ENCODE data around the gene MYL4. TPM values are rescaled to one million over a fixed set of nuclear protein-coding genes. Genes with fewer than 3 reads are reported as not detected.

Gene MYL4
- total RNA-seq, 1 donor from 2014 or later, result 0.86 TPM

DNA sequence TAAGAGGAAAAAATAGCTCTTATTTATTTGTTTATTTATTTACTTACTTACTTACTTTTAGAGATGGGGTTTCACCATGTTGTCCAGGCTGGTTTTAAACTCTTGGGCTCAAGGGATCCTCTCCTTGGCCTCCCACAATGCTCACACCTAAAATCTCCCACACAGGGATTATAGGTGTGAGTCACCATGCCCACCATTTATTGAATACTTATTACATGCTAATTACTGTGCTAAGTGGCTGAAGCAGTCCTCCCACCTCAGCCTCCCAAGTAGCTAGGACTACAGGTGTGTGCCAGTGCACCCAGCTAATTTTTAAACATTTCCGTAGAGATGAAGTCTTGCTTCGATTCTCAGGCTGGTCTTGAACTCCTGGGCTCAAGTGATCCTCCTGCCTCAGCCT, 33.5 kb downstream of the MYL4 start:
- Mint-ChIP-seq H3K27me3 (peaks cover 18% of the 10 kb centered on the region), H3K4me1 (ENCODE audit: low read depth) (no peaks in the 10 kb centered on the region), H3K36me3 (ENCODE audit: insufficient read depth) (no peaks in the 10 kb centered on the region), H3K4me3 (ENCODE audit: low read depth) (no peak overlapping the region), H3K9me3 (ENCODE audit: low read depth) (no peaks in the 10 kb centered on the region), H3K27ac (no peak overlapping the region)
- TF ChIP-seq, protein P1, sequence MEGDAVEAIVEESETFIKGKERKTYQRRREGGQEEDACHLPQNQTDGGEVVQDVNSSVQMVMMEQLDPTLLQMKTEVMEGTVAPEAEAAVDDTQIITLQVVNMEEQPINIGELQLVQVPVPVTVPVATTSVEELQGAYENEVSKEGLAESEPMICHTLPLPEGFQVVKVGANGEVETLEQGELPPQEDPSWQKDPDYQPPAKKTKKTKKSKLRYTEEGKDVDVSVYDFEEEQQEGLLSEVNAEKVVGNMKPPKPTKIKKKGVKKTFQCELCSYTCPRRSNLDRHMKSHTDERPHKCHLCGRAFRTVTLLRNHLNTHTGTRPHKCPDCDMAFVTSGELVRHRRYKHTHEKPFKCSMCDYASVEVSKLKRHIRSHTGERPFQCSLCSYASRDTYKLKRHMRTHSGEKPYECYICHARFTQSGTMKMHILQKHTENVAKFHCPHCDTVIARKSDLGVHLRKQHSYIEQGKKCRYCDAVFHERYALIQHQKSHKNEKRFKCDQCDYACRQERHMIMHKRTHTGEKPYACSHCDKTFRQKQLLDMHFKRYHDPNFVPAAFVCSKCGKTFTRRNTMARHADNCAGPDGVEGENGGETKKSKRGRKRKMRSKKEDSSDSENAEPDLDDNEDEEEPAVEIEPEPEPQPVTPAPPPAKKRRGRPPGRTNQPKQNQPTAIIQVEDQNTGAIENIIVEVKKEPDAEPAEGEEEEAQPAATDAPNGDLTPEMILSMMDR (IDR thresholded peaks at IDR 0.05; ENCODE audit: unreplicated experiment), result no peak
- no peak for DNase-seq (ENCODE audit: low spot score, unreplicated experiment)

DNA sequence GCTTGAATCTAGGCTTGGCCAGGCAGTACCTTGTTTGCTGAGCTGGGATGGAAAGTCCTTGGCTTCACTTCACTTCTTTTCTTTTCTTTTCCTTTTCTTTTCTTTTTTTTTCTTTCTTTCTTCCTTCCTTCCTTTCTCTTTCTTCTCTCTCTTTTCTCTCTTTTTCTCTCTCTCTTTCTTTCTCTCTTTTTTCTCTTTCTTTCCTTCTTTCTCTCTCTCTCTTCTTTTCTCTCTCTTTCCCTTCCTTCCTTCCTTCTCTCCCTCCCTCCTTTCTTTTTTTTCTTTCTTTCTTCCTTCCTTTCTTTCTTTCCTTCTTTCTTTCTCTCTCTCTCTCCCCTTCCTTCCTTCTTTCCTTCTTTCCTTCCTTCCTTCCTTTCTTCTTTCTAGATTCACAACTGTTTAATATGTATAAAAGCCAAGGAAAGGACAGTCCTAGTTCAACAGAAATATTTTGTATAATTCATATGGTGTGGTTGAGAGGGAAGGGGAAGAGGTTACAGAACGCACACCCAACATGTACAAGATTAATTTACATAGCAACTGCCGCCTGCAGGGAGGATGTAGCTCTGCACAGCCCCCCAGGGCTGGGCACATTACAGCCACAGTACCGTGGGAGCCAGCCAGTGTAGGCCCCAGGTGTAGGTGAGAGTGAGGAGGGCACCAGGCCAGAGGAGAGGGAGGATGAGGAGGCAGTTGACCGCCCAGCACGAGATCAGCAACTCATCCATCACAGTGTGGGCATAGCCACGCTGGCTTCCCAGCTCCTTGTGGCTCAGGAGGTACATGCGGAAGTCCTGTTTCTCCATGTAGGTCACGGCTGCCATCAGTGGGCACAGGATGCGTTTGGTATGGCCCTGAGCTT, 34.8 kb downstream of the MYL4 start:
- TF ChIP-seq, protein P1 (IDR thresholded peaks at IDR 0.05; ENCODE audit: unreplicated experiment), result no peak
- no peak overlapping the region for H3K27ac Mint-ChIP-seq
- H3K4me1 Mint-ChIP-seq (ENCODE audit: low read depth), result no peaks in the 10 kb centered on the region
- H3K27me3 Mint-ChIP-seq, result peaks cover 18% of the 10 kb centered on the region
- H3K9me3 Mint-ChIP-seq (ENCODE audit: low read depth), result no peaks in the 10 kb centered on the region
- H3K36me3 Mint-ChIP-seq (ENCODE audit: insufficient read depth), result no peaks in the 10 kb centered on the region
- no peak for DNase-seq (ENCODE audit: low spot score, unreplicated experiment)
- H3K4me3 Mint-ChIP-seq (ENCODE audit: low read depth), result no peak overlapping the region

DNA sequence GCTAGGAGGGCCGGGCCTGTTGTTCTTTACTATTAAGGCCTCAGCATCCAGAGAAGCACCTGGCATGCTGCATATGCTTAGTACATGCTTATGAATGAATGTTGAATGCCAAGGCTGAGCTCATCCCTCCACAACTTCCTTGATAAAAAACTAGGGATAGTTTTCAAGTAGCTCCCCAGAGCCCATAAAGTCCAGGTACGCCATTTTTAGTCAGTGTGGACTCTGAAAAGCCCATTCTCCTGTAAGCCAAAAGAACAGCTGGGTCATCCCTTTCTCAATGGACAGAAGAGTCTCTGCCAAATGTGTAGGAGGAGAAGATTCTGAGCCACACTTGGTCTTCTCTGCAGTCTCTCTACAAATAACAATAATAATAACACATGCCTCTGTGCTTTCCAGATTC, 35.5 kb downstream of the MYL4 start:
- Mint-ChIP-seq H3K4me3 (ENCODE audit: low read depth) (no peak overlapping the region), H3K27ac (no peak overlapping the region), H3K36me3 (ENCODE audit: insufficient read depth) (no peaks in the 10 kb centered on the region), H3K9me3 (ENCODE audit: low read depth) (no peaks in the 10 kb centered on the region), H3K4me1 (ENCODE audit: low read depth) (no peaks in the 10 kb centered on the region), H3K27me3 (peaks cover 15% of the 10 kb centered on the region)
- TF ChIP-seq, protein P1 (IDR thresholded peaks at IDR 0.05; ENCODE audit: unreplicated experiment), result no peak
- DNase-seq (ENCODE audit: low spot score, unreplicated experiment), result no peak

DNA sequence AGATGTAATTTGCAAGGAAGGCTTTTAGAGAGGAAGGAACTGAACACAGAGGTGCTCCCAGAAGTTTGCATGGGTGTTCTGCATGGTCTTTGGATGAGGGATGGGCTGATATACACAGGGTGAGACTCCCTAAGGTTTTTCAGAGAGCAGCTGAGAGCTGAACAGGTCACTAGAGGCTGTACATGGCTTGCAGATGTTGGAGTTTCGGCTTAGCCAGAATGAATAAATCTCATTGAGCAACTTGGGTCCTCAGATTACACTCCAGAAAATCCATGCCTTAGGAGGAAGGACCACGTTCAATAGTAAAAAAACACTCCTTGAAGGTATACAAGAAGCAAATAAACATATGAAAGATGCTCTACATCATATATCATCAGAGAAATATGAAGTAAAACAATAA, 37.0 kb downstream of the MYL4 start:
- DNase-seq (ENCODE audit: low spot score, unreplicated experiment), result no peak
- Mint-ChIP-seq H3K27ac (no peak overlapping the region), H3K36me3 (ENCODE audit: insufficient read depth) (no peaks in the 10 kb centered on the region), H3K27me3 (peaks cover 16% of the 10 kb centered on the region), H3K4me3 (ENCODE audit: low read depth) (no peak overlapping the region), H3K9me3 (ENCODE audit: low read depth) (no peaks in the 10 kb centered on the region), H3K4me1 (ENCODE audit: low read depth) (no peaks in the 10 kb centered on the region)
- TF ChIP-seq, protein P1 (IDR thresholded peaks at IDR 0.05; ENCODE audit: unreplicated experiment), result no peak

DNA sequence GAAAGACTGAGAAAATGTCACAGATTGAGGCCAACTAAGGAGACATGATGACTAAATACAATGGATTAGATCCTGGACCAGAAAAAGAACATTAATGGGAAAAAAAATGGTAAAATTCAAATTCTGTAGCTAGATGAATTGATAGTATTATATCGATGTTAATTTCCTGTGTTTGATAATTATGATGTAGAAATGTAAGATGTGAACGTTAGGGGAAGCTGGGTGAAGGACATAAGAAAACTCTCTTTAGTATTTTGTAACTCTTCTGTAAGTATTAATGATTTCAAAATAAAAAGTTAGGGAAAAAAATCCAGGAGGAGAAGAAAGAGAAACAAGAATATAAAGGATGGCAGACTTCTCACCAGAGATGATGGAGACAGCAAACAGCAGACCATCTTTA, 41.7 kb downstream of the MYL4 start:
- peaks cover 43% of the 10 kb centered on the region for H3K27me3 Mint-ChIP-seq

More for the DNA sequence above, 41.7 kb downstream of the MYL4 start:
- H3K27ac Mint-ChIP-seq, result no peak overlapping the region
- no peaks in the 10 kb centered on the region for H3K36me3 Mint-ChIP-seq (ENCODE audit: insufficient read depth)
- H3K4me3 Mint-ChIP-seq (ENCODE audit: low read depth), result no peak overlapping the region
- H3K4me1 Mint-ChIP-seq (ENCODE audit: low read depth), result peaks cover 4% of the 10 kb centered on the region
- TF ChIP-seq, protein P1 (IDR thresholded peaks at IDR 0.05; ENCODE audit: unreplicated experiment), result no peak
- no peaks in the 10 kb centered on the region for H3K9me3 Mint-ChIP-seq (ENCODE audit: low read depth)
- DNase-seq (ENCODE audit: low spot score, unreplicated experiment), result no peak
